DLD1 (cell line): ENCODE measurements around the gene GAB4.
"Not testable (repeated sequence)": the region's sequence is repeated elsewhere in the genome, so short reads cannot be mapped to it uniquely, and the experiment has no call there.

Experiments
- in situ Hi-C: cut with HindIII; loops from 2 replicates; pipeline ENCODE4 v1.10.0; 2017; ENCODE audit warnings: low sequenced_read_pairs

The GAB4 gene, protein sequence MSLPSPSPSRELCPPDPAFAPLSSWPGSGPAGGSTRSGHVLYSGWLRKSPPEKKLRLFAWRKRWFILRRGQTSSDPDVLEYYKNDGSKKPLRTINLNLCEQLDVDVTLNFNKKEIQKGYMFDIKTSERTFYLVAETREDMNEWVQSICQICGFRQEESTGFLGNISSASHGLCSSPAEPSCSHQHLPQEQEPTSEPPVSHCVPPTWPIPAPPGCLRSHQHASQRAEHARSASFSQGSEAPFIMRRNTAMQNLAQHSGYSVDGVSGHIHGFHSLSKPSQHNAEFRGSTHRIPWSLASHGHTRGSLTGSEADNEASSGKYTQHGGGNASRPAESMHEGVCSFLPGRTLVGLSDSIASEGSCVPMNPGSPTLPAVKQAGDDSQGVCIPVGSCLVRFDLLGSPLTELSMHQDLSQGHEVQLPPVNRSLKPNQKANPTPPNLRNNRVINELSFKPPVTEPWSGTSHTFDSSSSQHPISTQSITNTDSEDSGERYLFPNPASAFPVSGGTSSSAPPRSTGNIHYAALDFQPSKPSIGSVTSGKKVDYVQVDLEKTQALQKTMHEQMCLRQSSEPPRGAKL

DNA sequence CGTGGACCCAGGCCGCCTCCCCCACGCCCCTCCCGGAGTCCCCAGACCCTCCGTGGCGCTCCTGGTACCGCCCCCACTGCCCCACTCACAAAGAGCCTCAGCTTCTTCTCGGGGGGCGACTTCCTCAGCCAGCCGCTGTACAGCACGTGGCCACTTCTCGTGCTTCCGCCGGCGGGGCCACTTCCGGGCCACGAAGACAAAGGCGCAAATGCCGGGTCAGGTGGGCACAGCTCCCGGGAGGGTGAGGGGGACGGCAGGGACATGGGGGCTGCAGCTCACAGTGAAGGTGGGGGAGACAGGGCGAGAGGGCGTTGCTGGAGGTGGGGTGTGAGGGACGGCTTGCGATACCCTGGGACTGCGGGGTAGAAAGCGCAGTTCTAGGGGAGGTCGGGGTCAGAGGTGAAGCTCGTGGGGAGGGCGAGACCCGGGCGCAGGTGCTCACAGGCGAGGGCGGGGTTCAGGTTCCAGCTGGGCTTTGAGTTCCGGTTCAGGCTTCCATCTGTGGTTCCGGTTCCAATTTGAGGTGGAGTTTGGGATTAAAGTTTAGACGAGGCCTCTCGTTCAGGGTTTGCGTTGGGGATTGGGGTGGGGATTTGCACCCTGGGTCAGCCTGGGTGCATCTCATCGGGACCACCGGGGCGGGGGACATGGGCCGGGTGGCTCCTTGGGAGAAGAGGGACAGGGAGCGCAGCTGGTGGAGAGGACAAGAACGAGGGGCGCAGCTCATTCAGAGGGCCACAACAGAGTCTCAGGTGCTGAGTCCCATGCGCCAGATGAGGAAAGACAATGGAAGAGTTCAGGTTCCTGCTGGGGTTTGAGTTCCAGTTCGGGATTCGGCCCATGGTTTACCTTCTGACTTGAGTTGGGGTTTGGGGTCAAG, at the start of gene GAB4:
TSS of gene GAB4 (minus strand) at position 371 of the 880 bp plus-strand sequence. CDS start at position 263, 108 bp downstream.
- in situ Hi-C loops = no loop called here

DNA sequence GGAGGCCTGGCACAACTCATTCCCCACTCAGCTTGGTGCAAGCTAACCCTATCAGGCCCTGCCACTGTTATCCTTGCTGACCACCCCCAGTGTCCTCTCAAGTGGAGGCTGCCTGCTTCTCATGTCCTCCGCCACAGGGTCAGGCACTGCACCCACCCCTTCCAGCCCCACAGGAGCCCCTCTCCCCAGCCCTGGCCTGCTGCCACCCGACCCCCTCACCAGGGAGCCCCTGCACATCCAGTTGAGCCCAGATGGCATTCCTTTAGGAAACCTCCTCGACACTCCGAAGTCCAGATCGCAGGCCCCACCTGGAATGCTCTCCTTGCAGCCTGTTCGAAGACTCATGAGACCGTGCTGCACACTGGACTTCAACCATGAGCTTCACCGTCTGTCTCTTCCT, 48.8 kb upstream of the GAB4 start:
- in situ Hi-C loops = no loop called here

DNA sequence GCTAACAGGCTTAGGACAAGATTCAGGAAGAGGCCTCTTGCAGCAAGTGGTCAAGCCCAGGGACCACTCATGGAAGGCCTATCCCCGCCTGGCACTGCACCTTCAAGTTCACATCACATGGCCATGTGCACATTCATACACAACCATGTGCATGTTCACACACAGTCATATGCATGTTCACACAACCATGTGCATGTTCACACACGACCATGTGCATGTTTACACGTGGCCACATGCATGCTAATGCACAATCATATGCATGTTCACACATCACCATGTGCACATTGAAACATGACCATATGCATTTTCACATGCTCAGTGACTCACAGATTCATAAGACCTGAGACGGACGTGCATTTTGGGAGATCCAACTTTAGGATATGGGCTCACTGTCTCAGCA, 48.0 kb upstream of the GAB4 start:
- in situ Hi-C loops = no loop called here

DNA sequence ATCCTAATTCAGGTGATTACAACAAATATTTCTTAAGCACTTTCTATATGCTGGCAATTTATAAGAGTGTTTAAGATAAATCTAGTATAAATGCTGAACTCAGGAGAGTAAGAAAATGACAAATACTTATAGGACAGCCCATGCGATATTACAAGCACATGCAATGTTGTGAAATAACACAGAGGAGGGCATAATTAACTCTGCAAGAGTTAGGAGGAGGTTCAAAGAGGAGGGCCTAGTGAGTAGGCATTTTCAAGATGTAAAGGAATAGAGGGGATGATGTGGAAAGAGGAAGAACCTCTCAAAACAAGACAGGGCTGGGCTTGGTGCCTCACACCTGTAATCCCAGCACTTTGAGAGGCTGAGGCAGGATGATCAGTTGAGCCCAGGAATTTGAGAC, 39.6 kb upstream of the GAB4 start:
- in situ Hi-C loops = no loop called here

DNA sequence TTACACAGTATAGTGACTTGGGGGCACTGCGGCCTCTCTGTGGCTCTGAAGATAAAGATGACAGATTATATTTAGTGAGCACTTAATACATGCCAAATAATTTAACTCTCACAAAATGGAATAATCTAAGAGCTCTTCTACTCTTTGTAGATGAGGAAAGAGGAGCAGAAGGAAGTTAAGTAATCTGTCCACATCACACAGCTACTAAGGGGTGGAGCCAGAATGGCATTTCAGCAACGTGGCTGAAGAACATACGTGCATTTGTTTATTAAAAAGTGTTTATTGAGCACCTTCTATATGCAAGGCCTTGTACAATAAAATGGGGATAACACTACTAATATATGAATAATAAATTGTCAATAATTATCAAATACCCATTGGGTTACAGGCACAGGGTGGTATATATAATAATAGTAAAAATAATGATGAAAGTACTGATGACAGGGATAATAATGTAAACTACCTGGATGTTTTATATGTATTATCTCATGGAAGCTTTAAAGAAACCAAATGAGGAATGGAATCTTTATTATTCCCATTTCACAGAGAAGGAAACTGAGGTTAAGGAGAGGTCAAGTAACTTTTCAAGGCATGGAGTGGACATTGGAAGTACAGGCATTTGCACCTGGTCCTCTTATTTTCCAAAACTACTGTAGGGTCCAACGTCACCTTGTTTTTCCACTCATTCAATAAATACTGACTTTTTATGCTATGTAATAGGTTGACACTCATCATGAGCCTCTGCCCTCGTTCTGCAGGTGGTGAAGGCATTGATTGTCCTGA, 38.7 kb upstream of the GAB4 start:
- in situ Hi-C loops = no loop called here

DNA sequence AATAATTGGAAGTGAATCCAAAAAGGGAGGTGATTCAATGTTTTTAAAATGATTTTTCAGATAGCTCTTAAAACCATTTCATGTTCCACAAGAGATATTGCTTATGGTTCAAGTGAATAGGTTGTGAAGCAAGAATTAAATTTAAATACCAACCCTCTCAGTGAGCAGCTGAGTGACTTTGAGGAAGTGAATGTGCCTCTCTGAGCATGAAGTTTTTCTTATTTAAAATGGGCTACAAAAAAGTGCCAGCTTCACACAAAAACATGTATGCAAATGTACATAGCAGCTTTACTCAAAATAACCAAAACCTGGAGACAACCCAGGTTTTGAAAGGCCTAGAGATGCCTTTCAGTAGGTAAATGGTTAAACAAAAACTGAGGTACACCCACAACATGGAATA, 35.5 kb upstream of the GAB4 start:
- in situ Hi-C loops = no loop called here

DNA sequence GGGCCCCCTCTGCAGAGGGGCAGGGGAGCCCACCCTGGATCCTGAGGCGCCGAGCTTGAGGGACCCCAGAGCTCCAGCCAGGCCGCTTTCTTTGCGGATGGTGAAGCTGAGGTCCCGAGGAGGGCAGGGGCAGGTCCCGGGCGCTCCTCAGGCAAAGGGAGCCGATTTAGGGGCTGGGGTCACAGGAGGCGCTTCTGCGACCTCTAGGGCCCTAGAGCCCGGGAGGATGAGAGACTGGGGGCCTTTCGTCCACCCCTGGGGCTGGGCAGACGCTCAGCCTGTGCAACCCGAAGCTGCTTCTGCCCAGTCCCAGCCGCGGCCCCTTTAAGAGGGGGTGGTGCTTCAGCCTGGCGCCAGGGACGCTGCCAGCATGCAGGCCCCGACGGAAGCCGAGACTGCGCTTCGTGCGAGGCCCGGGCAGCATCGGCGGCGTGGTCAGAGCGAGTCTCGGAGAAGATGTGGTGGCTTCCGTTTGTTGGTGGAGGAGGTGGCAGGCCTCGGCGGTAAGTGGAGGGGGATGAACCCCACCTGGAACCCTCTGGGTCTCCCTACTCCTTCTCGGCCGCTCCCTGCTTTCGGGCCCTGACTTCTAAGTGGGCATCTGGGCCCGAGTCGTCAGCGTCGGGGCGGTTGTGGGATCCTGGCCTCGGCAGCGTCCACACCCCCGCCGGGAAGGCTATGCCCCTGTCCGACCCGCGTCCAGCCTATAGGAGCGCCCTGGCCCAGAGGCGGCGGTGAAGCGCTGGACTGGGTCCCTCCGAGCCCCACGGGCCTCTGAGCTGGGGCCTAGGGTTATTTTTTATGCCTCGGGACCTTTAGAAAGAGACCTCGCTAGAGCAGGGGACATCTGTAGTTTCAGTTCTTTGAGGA, 29.1 kb upstream of the GAB4 start:
- in situ Hi-C loops = not testable (repeated sequence)

DNA sequence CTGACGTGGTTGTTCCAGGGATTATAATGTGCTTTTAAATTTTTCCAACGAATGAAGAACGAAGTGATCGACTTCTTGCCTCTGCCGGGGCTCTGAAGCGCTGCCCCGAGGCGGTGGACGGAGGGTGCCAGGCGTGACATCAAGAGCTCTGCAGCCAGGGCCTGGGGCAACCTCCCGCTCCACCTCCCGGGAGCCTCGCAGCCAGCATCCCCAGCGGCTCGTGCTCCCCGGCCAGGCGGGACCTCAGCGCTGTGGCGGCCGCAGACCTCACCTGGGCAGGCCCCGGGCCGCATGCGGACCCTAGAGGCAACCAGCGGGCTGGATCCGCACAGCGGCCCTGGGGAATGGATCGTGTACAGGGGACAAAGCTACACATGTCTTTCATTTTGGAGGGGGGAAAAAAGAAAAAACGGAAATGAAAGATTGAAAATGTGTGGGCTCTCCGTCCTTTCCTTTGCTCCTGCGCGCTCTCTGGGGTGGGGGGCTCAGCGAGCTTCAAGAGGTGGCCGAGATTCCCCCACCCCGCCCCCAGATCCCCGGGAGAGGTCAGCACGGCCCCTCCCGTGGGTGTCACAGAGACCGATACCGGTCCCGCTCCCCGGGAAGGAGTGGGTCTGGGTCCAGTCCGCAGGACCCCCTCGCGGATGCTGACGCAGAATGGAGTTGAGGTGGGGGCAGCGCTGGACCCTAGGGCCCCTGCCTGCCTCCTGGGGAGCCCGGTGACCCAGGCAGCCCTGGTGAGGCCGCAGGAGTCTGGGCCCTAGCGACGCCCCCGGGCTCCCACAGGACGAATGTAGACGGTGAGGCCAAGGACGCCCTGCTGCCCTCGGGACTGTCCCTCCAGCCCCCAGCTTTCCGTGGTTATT, 28.2 kb upstream of the GAB4 start:
- in situ Hi-C loops = not testable (repeated sequence)

DNA sequence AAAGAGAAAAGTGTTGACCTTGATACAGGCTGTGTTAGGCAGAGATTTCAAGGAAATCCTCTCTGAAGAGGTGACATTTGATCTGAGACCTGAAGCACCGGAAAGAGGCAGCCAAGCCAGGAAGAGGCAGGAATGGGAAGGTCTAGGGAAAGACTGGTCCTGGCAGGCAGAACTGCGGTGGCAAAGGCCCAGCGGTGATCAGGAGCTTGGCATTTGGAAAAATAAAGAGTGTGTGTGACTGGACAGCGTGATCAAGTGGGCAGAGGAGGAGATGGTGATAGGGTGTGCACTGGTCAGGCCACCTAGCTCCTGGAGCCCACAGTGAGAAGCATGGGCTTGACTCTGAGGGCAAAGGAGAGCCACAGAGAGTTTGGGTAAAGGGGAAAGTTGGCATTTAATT, 27.2 kb upstream of the GAB4 start:
- in situ Hi-C loops = no loop called here

DNA sequence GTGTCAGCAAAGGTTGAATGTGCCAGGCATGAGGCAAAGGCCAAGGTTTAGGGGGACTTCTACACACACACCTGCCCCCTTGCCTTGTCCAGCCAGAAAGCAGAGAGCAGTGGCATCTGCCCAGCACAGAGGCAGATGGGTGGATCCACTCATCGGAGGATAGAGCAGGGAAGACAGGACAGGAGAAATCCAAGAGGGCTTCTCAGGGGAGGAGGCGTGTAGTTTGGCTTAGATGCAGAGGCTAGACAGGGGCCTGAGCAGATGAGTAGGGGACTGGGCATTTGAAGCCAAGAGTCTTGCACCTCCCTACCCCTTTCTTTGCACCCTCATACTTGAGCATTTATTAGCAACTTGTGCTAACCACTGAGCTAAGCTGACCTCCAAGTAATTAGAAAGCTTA, 26.5 kb upstream of the GAB4 start:
- in situ Hi-C loops = not testable (repeated sequence)

DNA sequence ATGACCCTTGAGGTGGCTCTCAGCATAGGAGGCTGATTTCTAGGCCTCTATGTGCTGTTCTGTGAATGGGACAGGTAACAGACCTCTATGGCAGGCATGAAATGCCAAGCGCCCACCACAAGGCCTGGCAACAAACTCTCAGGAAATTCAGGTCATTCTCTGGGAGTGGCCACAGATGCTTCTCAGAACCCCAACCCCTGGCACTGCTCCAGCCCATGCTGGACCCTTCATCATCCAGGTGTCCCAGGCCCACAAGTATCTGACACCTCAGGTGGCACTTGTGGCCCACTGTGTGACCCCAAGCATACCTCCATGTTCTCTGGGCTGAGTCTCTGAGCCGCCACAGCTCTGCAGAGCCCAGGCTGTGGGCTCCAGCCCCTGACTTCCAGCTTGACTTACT, 24.3 kb upstream of the GAB4 start:
- in situ Hi-C loops = not testable (repeated sequence)

DNA sequence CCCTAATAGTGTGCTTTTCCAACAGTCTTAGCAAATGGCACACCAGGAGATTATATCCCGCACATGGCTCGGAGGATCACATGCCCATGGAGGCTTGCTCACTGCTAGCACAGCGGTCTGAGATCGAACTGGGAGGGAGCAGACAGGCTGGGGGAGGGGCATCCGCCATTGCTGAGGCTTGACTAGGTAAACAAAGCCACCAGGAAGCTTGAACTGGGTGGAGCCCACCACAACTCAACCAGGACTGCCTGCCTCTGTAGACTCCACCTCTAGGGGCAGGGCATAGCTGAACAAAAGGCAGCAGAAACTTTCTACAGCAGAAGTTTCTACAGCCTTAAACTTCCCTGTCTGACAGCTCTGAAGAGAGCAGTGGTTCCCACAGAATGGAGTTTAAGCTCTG, 16.4 kb upstream of the GAB4 start:
- in situ Hi-C loops = not testable (repeated sequence)

DNA sequence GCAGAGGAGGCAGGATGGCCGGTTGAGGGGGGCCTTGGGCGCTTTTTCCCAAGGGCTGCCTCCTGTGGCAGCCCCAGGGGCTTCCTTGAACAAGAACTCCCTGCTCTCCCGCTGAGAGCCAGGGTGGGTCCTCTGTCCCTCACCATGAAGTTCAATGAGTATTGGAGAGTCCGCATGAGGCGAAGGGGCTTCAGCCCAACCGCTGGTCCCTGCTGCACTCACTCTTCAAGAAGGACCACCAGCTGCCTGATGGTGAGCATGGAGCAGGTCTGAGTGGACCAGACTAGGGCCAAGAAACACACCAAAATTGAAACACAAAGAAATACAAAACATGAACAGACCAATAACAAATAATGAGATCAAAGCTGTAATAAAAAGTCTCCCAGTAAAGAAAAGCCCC, 7.5 kb upstream of the GAB4 start:
- in situ Hi-C loops = not testable (repeated sequence)

DNA sequence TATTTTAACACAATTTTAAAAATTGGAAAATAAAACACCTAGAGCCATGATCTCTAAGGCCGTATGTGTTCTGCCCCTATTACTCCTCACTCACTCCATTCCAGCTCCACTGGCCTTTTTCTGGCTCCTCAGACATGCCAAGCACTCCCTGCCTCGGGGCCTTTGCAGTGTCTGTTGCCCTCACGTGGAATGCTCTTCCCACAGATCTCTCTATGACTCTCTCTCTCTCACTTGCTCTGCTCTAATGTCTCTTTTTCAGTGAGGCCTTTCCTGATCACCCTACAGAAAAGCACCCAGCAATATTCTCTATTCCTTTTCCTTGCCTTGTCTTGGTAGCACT, 6.0 kb upstream of the GAB4 start:
- in situ Hi-C loops = not testable (repeated sequence)

DNA sequence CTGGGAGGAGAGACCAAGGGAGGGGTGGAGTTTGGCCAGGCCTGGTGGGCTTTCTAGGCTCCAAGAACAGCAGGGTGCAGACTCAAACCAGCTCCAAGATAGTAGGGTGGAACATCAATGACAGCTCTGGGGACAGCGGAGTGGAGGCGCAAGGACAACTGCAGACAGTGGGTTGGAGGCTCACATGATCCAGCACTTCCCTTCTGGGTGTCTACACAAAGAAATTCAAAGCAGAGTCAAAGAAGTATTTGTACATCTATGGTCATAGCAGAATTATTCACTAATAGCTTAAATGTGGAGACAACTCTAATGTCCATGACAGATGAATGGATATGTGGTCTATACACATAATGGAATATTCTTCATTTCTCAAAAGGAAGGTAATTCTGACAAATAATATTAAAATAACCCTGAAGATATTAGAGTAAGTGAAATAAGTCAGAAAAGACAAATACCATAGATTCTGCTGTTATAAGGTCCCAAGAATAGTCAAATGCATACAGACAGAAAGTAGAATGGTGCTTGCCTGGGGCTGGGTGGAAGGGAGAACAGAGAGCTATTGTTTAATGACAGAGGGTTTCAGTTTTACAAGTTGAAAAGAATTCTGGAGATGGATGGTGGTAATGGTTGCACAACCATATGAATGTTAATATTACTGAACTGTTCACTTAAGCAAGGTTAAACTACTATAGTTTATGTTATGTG, 5.5 kb upstream of the GAB4 start:
- in situ Hi-C loops = no loop called here

DNA sequence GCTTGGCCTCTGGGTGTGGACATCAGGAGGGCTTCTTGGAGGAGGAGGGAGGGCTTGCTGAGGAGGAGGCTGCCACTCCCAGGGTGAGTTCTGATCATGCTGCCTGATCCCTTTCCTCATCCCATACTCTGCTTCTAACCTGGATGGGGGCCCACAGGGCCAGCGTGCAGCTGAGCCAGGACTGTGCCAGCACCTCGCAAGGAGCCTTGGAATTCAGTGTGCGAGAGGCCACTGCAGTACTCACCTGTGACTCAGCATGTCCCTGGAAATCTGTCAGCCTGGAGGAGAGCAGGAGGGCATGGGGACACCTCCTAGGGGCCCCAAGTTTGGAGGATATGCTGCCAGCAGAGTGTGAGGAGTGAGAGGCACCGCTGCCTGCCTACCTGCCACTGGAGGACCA, 4.2 kb upstream of the GAB4 start:
- in situ Hi-C loops = no loop called here

DNA sequence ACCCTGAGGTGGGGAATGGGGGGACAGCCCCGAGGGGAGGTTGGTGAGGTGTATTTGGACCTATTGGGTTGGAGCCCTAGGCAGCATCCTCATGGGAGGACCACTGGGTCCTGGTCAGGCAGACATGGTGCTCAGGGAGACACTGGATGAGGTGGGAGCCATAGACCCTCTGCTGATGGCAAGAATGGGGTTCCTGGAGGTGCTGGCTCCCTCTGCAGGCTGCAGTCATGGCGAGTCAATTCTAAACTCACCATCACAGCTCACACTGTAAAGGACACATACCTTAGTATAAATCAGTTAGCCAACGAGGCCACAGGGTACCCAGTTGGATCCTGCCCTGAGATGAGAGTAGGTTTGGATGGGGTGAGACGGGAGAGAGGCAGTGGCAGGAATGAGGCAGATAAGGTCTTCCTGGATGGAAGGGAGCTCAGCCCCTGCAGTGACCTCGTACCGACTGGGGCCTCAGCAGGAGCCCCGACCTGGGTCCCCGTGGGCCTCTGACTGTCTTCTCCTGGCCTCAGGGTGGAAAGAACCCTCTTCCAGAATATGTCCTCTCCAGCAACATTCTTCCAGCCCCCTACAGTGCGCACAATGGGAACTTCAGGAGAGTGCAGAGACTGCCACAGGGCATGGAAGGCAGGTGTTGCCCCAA, 1.7 kb upstream of the GAB4 start:
- in situ Hi-C loops = no loop called here

DNA sequence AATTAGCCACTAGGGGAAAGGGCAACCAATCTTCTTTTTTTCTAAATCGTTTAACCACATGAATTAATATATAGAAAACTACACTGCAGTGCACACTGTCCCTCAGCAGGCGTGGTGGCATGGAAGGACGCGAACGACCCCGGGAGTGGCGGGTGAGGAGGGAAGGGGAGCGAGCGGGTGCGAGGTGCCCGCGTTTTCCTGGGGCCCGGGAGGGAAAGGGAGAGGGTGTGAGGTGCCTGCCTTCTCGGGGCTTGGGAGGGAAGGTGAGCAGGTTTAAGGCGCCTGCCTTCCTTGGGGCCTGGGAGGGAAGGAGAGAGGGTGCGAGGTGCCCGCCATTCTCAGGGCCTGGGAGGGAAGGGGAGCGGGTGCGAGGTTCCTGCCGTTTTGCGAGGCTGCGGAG, 765 bp downstream of the GAB4 start:
- in situ Hi-C loops = no loop called here
